CD14-positive monocyte (primary cell): ENCODE results near the gene LCA5L. TPM values are rescaled to one million over a fixed set of nuclear protein-coding genes. Genes with fewer than 3 reads are reported as not detected.
A peak's percentile ranks its signal among the peaks of the same experiment; 100 is the strongest.

Experiments used
- DNase-seq, 3 donors: peaks; one replicate each; pipeline ENCODE4 v3.0.0-alpha.2; 2011 to 2022
- H2AFZ ChIP-seq: 2 replicates; pipeline ENCODE4 v1.6.0; 2012; ENCODE audit warnings: mild to moderate bottlenecking, low read depth, low read length, inconsistent platforms; ENCODE audit not compliant: insufficient read depth, poor library complexity, severe bottlenecking
- H3K27ac ChIP-seq, 2 donors: 1 replicate in 1 of 2; 2 replicates in 1 of 2; pipeline ENCODE4 v1.5.1; 2012 to 2013; ENCODE audit warnings: low read length in 2 of 2, control low read depth in 1 of 2, inconsistent platforms in 1 of 2, low read depth in 1 of 2, mild to moderate bottlenecking in 1 of 2
- H3K27me3 ChIP-seq, 2 donors: one replicate each; pipeline versions ENCODE4 v1.6.0 to v1.6.1; 2011 to 2013; ENCODE audit warnings: low read length in 2 of 2; ENCODE audit not compliant: control insufficient read depth in 2 of 2, insufficient read depth in 2 of 2
- H3K36me3 ChIP-seq, 2 donors: replicated peaks in 1 of 2; 1 replicate in 1 of 2; 2 replicates in 1 of 2; pipeline versions ENCODE4 v1.5.1 to v1.6.1; 2012 to 2013; ENCODE audit warnings: low read length in 2 of 2, control low read depth in 1 of 2, inconsistent platforms in 1 of 2, mild to moderate bottlenecking in 1 of 2; ENCODE audit not compliant: insufficient read depth in 2 of 2, control insufficient read depth in 1 of 2
- H3K4me1 ChIP-seq, 2 donors: 1 replicate in 1 of 2; 2 replicates in 1 of 2; pipeline versions ENCODE4 v1.5.1 to v1.6.1; 2012 to 2013; ENCODE audit warnings: low read length in 2 of 2, control low read depth in 1 of 2, inconsistent platforms in 1 of 2, mild to moderate bottlenecking in 1 of 2, moderate library complexity in 1 of 2; ENCODE audit not compliant: insufficient read depth in 2 of 2, control insufficient read depth in 1 of 2
- H3K4me2 ChIP-seq: replicated peaks from 2 replicates; pipeline ENCODE3; 2012; ENCODE audit warnings: low read length, moderate library complexity, mild to moderate bottlenecking; ENCODE audit not compliant: poor library complexity, severe bottlenecking; ENCODE audit errors: extremely low read depth
- H3K4me3 ChIP-seq, 3 experiments: fragments of 200-600 bp in 1 of 3; sonication (generic) in 1 of 3; replicated peaks in 1 of 3; 1 replicate in 2 of 3; 2 replicates in 1 of 3; pipeline ENCODE4 v1.5.1; 2011 to 2013; ENCODE audit warnings: low read length in 3 of 3, mild to moderate bottlenecking in 3 of 3, control low read depth in 2 of 3, low read depth in 2 of 3, inconsistent platforms in 1 of 3, moderate library complexity in 1 of 3
- H3K79me2 ChIP-seq: 2 replicates; pipeline ENCODE4 v1.6.0; 2012; ENCODE audit warnings: mild to moderate bottlenecking, control low read depth, inconsistent platforms, low read length, moderate library complexity; ENCODE audit not compliant: insufficient read depth
- H3K9ac ChIP-seq: 2 replicates; pipeline ENCODE4 v1.6.0; 2017; ENCODE audit warnings: low read length, mild to moderate bottlenecking; ENCODE audit not compliant: insufficient read depth, poor library complexity, severe bottlenecking
- H3K9me3 ChIP-seq, 2 donors: replicated peaks in 1 of 2; 1 replicate in 1 of 2; 2 replicates in 1 of 2; pipeline versions ENCODE4 v1.5.1 to v1.6.1; 2012 to 2013; ENCODE audit warnings: low read length in 2 of 2, control low read depth in 1 of 2; ENCODE audit not compliant: control insufficient read depth in 1 of 2, insufficient read depth in 1 of 2
- H4K20me1 ChIP-seq: 2 replicates; pipeline ENCODE4 v1.6.0; 2012; ENCODE audit warnings: mild to moderate bottlenecking, low read length, control low read depth, moderate library complexity; ENCODE audit not compliant: insufficient read depth
- H3K27ac Mint-ChIP-seq, 7 donors: one replicate each; pipeline ENCODE4 v1.8.0; 2020; ENCODE audit warnings: mild to moderate bottlenecking in 7 of 7, mixed read lengths in 7 of 7, moderate library complexity in 6 of 7, inconsistent platforms in 2 of 7
- H3K27me3 Mint-ChIP-seq, 3 donors: one replicate each; pipeline ENCODE4 v1.8.0; 2021 to 2022; ENCODE audit warnings: low read depth in 3 of 3, mild to moderate bottlenecking in 3 of 3, mixed read lengths in 3 of 3, moderate library complexity in 3 of 3, inconsistent platforms in 1 of 3
- H3K36me3 Mint-ChIP-seq, 2 donors: one replicate each; pipeline ENCODE4 v1.8.0; 2020; ENCODE audit warnings: mixed read lengths in 2 of 2, inconsistent platforms in 1 of 2, mild to moderate bottlenecking in 1 of 2
- H3K4me1 Mint-ChIP-seq: one replicate; pipeline ENCODE4 v1.8.0; 2020; ENCODE audit warnings: mild to moderate bottlenecking, mixed read lengths
- H3K4me3 Mint-ChIP-seq, 2 donors: one replicate each; pipeline ENCODE4 v1.8.0; 2020; ENCODE audit warnings: mild to moderate bottlenecking in 2 of 2, mixed read lengths in 2 of 2, moderate library complexity in 1 of 2
- H3K9me3 Mint-ChIP-seq, 7 donors: one replicate each; pipeline ENCODE4 v1.8.0; 2020 to 2022; ENCODE audit warnings: mixed read lengths in 7 of 7, mild to moderate bottlenecking in 6 of 7, moderate library complexity in 6 of 7, inconsistent platforms in 2 of 7
- CTCF ChIP-seq: fragments of 200-600 bp; IDR thresholded peaks from one replicate; pipeline ENCODE4 v1.8.0; 2022; ENCODE audit warnings: antibody characterized with exemption, mild to moderate bottlenecking
- WGBS: methylation state at CpG from one replicate; pipeline ENCODE4 v1.1.5; 2013; ENCODE audit warnings: missing lambda C conversion rate; ENCODE audit not compliant: insufficient coverage; 5-methylcytosine and 5-hydroxymethylcytosine counted together
- intact Hi-C, 2 donors: fragments of 100-400 bp; cut with micrococcal nuclease; formaldehyde crosslinking; loops; one replicate each; pipeline versions ENCODE4 v1.15.0 to v1.15.1; 2023
- polyA plus RNA-seq, 3 donors: library from polyadenylated mRNA; depleted of rRNA in 1 of 3; unstranded in 2 of 3; stranded (reverse) in 1 of 3; fragments of 300-500 nt in 2 of 3; fragments of >200 nt in 1 of 3; fragmentation: Illumina TruSeq in 2 of 3; gene quantifications; 1 replicate in 2 of 3; 2 replicates in 1 of 3; pipeline ENCODE4 v1.2.3, GENCODE V29; 2012 to 2021

LCA5L gene
- polyA plus RNA-seq, 3 donors: 0.12 TPM; not detected in 2

- H3K4me2 ChIP-seq: no peak overlapping the region
Measured at GRCh38 chr21:39390212-39390765, 55.3 kb downstream of the LCA5L start.

GRCh38 chr21:39388811-39389155 lies 56.8 kb downstream of the LCA5L start:
- peak overlapping the region; percentile 66 for H3K9ac ChIP-seq
- no peak for DNase-seq

More at GRCh38 chr21:39390212-39390765, 55.3 kb downstream of the LCA5L start:
- Mint-ChIP-seq H3K4me3 (no peak overlapping the region), H3K36me3 (peaks cover 42 to 47% of the 10 kb centered on the region in 2 donors), H3K9me3 (no peaks in the 10 kb centered on the region), H3K27ac (peak overlapping the region in 2 of 7 donors; percentile 47 to 61), H3K27me3 (peaks cover 0 to 3% (median 2%) of the 10 kb centered on the region in 3 donors), H3K4me1 (peaks cover 20% of the 10 kb centered on the region)
- DNase-seq: no peak
- Histone ChIP-seq H3K4me3 (no peak overlapping the region), H3K9ac (no peak overlapping the region), H3K4me1 (peaks cover 27 to 28% of the 10 kb centered on the region in 2 donors), H3K9me3 (no peaks in the 10 kb centered on the region), H3K27ac (no peak overlapping the region), H2AFZ (no peak overlapping the region), H3K27me3 (no peaks in the 10 kb centered on the region), H3K79me2 (peaks cover 42% of the 10 kb centered on the region), H4K20me1 (peaks cover 5% of the 10 kb centered on the region), H3K36me3 (peaks cover 35 to 45% of the 10 kb centered on the region in 2 donors)
- TF ChIP-seq CTCF: no peak
- intact Hi-C loops: loop anchor here in 1 of 2 donors (2.0 kb wide), 1 partner anchor 73 kb away; no protein-coding TSS in a partner anchor
- WGBS: 92% methylated on average over 16 of the region's 16 CpGs

More at GRCh38 chr21:39388811-39389155, 56.8 kb downstream of the LCA5L start:
- Histone ChIP-seq H3K27ac (no peak overlapping the region), H3K36me3 (peaks cover 28 to 34% of the 10 kb centered on the region in 2 donors), H3K4me2 (peak overlapping the region; percentile 80), H3K27me3 (no peaks in the 10 kb centered on the region), H3K4me1 (peaks cover 28% of the 10 kb centered on the region in 2 donors), H3K4me3 (peak overlapping the region in 1 of 3 experiments; percentile 73), H3K79me2 (peaks cover 42% of the 10 kb centered on the region), H4K20me1 (peaks cover 5% of the 10 kb centered on the region), H3K9me3 (no peaks in the 10 kb centered on the region), H2AFZ (peak overlapping the region; percentile 73)
- Mint-ChIP-seq H3K36me3 (peaks cover 35 to 39% of the 10 kb centered on the region in 2 donors), H3K27ac (peak overlapping the region in 1 of 7 donors; percentile 81), H3K27me3 (peaks cover 0 to 3% (median 0%) of the 10 kb centered on the region in 3 donors), H3K4me1 (peaks cover 20% of the 10 kb centered on the region), H3K4me3 (no peak overlapping the region), H3K9me3 (no peaks in the 10 kb centered on the region)
- 1% methylated on average over 9 of the region's 10 CpGs for WGBS
- intact Hi-C loops: loop anchor here (2.0 to 5.0 kb wide), 4 partner anchors 41 to 76 kb away; partner anchors contain the start of genes BRWD1 (in 1 of the 2) and HMGN1 (in 1 of the 2)
- peak; percentile 42 for TF ChIP-seq CTCF
